Hepatocyte (in vitro differentiated cells): ENCODE data around the gene DSCAML1.

Experiments used
- EZH2 ChIP-seq: fragments of 200-600 bp; sonication (generic); IDR thresholded peaks from 2 replicates; pipeline ENCODE4 v1.6.1; 2016; ENCODE audit warnings: antibody characterized with exemption, mild to moderate bottlenecking, borderline replicate concordance
- TF ChIP-seq, protein P1 (sequence below): fragments of 200-600 bp; sonication (generic); IDR thresholded peaks from 2 replicates; pipeline ENCODE4 v1.5.1; 2016; ENCODE audit warnings: antibody characterized with exemption, mild to moderate bottlenecking; ENCODE audit not compliant: poor library complexity

GRCh38 chr11:117706322-117706814 is 90.6 kb downstream of the DSCAML1 start:
- no peak for TF ChIP-seq EZH2
- TF ChIP-seq, protein P1, sequence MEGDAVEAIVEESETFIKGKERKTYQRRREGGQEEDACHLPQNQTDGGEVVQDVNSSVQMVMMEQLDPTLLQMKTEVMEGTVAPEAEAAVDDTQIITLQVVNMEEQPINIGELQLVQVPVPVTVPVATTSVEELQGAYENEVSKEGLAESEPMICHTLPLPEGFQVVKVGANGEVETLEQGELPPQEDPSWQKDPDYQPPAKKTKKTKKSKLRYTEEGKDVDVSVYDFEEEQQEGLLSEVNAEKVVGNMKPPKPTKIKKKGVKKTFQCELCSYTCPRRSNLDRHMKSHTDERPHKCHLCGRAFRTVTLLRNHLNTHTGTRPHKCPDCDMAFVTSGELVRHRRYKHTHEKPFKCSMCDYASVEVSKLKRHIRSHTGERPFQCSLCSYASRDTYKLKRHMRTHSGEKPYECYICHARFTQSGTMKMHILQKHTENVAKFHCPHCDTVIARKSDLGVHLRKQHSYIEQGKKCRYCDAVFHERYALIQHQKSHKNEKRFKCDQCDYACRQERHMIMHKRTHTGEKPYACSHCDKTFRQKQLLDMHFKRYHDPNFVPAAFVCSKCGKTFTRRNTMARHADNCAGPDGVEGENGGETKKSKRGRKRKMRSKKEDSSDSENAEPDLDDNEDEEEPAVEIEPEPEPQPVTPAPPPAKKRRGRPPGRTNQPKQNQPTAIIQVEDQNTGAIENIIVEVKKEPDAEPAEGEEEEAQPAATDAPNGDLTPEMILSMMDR: no peak
